ENCODE measurements around the gene HOXA2.

Gene HOXA2

GRCh38 chr7:27113991-27114769 is 11.7 kb upstream of the HOXA2 start:
- DNase-seq (ENCODE audit: low read depth), result no peak
- no peak overlapping the region for H3K4me3 ChIP-seq (ENCODE audit: low read depth, low read length)
- no peak for TF ChIP-seq CTCF (IDR thresholded peaks at IDR 0.05; ENCODE audit: low read depth, low read length, missing control alignments)

GRCh38 chr7:27112955-27113949 is 10.8 kb upstream of the HOXA2 start:
- H3K4me3 ChIP-seq (ENCODE audit: low read depth, low read length), result no peak overlapping the region
- no peak for TF ChIP-seq CTCF (IDR thresholded peaks at IDR 0.05; ENCODE audit: low read depth, low read length, missing control alignments)
- no peak for DNase-seq (ENCODE audit: low read depth)

GRCh38 chr7:27112361-27112760 is 9.9 kb upstream of the HOXA2 start:
- TF ChIP-seq CTCF (IDR thresholded peaks at IDR 0.05; ENCODE audit: low read depth, low read length, missing control alignments), result no peak
- DNase-seq (ENCODE audit: low read depth), result no peak
- H3K4me3 ChIP-seq (ENCODE audit: low read depth, low read length), result no peak overlapping the region

- DNase-seq (ENCODE audit: low read depth), result no peak
- no peak for TF ChIP-seq CTCF (IDR thresholded peaks at IDR 0.05; ENCODE audit: low read depth, low read length, missing control alignments)
- no peak overlapping the region for H3K4me3 ChIP-seq (ENCODE audit: low read depth, low read length)
These were observed 9.3 kb upstream of the HOXA2 start for GRCh38 chr7:27111751-27112277.

GRCh38 chr7:27111042-27111750 is 8.7 kb upstream of the HOXA2 start:
- no peak overlapping the region for H3K4me3 ChIP-seq (ENCODE audit: low read depth, low read length)
- no peak for TF ChIP-seq CTCF (IDR thresholded peaks at IDR 0.05; ENCODE audit: low read depth, low read length, missing control alignments)
- no peak for DNase-seq (ENCODE audit: low read depth)

- DNase-seq (ENCODE audit: low read depth), result no peak
- no peak overlapping the region for H3K4me3 ChIP-seq (ENCODE audit: low read depth, low read length)
- no peak for TF ChIP-seq CTCF (IDR thresholded peaks at IDR 0.05; ENCODE audit: low read depth, low read length, missing control alignments)
These were observed 7.9 kb upstream of the HOXA2 start for GRCh38 chr7:27110186-27111031.

Data from GM12864 (cell line).